CD4-positive, alpha-beta T cell treated with Interleukin-17A for 1 hour (primary cell): ENCODE results near the gene KIF5B.
A peak's percentile ranks its signal among the peaks of the same experiment; 100 is the strongest.
"Not testable (repeated sequence)": the region's sequence is repeated elsewhere in the genome, so short reads cannot be mapped to it uniquely, and the experiment has no call there.

Experiments used
- DNase-seq: peaks from one replicate; pipeline ENCODE4 v3.0.0-alpha.2; 2020

The KIF5B gene

DNA sequence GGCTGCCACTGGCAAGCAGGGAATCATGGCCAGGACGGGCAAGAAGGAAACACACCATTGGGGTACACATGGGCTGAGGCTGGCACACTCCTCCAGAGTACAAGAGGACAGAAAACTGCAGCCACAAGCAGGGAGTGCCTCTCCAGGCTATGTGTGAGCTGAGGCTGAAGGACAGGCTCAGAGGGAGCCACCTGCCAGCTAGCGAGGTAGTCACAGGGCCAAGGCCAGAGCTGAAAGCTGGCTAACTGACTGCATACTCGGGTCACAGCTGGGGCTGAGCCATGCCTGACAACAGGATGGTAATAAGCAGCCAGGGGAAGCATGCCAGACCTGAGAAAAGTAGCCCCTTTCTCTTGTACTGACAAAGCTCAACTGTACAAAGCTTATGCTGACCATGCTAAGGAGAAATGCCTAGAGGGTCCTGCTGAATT lies 52.0 kb downstream of the KIF5B start:
- DNase-seq, result no peak

GRCh38 chr10:32002531-32002930 lies 53.7 kb downstream of the KIF5B start:
- no peak for DNase-seq

DNA sequence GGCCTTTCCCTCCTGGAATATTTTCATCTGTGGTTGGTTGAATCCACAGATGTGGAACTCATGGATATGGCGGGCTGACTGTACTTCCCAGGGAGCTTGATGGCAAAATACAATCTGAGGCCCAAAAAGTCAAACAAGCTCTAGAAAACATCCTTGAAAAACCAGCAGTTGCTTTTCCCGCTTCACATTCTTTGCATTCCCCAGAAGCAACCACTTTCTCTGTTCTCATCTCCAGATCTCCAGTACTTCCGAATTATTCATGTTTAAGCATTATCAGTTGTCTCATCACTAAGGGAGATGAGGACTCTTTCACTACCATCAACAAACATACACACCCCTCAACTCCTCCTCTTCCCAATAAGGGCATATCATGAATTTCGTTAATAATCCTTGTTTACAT lies 55.3 kb downstream of the KIF5B start:
- DNase-seq, result no peak

- no peak for DNase-seq
Observed at GRCh38 chr10:31999836-32000235, 56.4 kb downstream of the KIF5B start.

DNA sequence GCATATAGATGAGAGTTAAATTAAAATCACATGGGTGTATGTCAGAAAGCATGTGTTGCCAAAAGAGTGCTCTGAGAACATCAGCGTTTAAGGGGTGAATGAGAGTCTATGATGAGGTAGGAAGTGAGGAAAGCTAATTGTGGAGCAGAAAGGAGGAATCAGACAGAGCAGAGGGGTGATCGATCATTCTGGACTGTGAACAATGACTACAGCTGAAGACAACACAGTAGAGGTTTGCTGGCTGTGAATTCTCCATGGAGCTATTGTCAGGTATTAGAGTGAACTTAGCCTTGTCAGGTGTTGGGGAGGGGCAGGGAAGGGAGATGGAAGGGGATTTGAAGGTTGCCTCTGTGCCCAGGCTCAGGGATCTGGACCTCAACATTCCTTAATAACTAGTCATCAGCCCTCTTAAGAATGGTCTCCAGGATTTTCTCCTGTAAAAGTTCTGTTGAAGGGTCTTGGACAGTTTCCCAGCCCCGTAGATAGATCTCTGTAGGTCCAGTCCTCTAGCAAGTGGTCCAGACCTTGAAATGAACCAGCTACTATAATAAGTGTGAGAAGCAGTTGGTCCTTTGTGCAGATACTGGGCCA lies 57.1 kb downstream of the KIF5B start:
- DNase-seq, result no peak

DNA sequence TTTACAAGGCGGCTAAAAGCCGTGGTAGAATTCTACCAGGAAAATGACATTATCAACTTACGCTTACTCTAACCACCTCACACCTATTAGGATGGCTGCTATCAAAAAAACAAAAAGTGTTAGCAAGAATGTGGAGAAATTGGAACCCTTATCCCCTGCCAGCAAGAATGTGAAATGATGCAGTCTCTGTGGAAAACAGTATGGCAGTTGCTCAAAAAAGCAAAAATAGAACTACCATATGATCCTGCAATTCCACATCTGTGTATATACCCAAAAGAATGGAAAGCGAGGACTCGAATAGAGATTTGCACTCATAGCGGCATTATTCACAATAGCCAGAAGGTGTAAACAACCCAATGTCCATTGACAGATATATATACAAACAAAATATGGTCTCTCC lies 61.3 kb downstream of the KIF5B start:
- DNase-seq, result no peak

DNA sequence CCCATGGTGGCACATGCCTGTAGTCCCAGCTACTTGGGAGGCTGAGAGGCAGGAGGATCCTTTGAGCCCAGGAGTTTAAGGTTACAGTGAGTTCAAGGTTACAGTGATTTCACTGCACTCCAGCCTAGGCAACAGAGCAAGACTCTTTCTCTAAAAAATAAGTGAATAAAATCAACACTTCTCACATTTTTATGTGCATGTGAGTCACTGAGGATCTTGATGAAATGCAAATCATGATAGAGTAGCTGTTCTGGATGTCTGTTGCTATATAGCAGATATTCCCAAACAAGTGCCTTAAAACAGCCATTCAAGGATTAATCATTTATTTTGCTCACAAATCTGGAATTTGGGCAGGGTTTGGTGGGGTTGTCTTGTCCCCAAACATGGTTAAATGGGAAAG lies 65.3 kb downstream of the KIF5B start:
- no peak for DNase-seq

DNA sequence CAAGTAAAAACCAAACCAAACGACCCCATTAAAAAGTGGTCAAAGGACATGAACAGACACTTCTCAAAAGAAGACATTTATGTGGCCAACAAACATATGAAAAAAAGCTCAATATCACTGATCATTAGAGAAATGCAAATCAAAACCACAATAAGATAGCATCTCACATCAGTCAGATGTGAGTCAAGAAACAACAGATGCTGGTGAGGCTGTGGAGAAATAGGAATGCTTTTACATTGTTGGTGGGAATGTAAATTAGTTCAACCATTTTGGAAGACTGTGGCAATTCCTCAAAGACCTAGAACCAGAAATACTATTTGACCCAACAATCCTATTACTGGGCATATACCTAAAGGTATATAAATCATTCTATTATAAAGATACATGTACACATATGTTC lies 68.4 kb downstream of the KIF5B start:
- not testable (repeated sequence) for DNase-seq

DNA sequence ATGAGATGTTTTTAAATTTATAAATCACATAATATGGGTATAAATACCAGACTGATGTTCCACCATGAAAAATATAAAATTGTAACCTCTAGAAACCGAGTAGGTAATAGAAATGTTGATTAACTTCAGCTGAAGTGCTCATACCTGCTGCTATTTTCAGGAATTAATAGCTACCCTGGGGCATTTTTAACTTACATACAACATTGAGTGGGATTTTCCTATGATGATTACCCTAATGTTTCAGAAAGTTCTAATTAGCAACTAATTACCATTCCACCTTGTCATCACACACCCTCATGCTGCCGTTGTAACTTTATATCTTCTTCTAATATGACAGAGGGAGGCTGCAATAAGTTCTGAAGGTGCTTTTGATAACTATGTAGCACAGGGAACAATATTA lies 74.1 kb downstream of the KIF5B start:
- no peak for DNase-seq

- no peak for DNase-seq
Observed at GRCh38 chr10:31980471-31980870, 75.8 kb downstream of the KIF5B start.

- not testable (repeated sequence) for DNase-seq
Observed at GRCh38 chr10:31979071-31979470, 77.2 kb downstream of the KIF5B start.

- no peak for DNase-seq
Observed at GRCh38 chr10:31978156-31978483, 78.1 kb downstream of the KIF5B start.

DNA sequence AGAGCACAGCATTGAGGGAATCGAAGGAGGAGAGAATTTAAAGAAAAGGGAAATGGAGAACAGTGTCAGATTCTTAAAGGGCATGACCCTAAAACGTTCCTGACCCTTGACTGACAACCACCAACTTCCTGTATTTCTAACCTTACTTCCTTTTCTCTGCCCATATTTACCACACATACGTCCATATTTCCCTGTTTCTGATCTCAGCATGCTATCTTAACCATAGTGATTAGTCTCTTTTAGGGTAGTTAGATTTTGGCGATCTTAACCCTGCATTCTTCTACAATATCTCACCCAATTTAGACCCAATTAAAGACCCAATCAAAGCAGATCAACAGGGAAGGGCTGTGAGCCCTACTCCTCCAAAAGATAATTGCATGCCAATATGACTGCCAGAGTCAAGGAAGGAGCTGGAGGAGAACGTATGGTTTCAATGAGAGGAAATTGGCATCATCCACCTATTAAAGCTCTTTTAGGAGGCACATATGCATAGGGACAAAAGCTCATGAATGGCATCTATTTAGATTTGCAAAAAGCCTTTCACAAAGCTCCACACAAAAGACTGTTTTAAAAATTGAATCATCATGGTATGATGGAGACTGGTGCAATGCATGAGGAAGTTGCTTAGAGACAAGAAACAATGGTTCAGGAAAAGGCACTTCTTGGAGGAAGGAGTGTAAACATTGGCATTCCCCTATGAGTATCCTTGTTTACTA lies 78.6 kb downstream of the KIF5B start:
- DNase-seq, result peak; percentile 15

DNA sequence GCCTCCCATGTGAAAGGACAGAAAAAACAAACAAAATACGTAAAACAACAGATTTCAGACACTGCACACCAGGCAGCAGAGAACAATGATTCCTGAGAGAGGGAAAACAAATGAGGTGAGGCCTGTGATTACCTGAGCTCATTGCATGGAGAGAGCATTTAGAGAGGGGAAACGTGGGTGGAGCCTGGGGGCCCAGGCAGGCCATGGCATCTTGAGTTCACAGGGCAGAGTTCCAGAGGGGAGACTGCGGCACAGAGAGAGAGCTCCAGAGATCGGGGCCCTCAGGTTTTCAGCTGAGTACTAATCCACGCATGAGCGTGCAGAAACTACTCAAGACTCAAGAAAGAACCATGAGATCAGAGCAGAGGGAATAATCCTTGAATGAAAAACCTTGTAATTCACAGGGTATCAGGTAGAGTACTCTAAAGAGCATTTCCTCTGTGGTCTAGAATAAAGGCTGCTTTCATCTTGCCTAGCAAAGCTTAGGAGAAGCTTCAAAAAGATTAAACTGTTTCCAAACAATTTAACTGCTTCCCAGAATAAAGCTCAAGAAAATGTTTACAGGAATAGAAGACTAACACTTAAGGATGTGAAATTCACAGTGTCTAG lies 81.0 kb downstream of the KIF5B start:
- DNase-seq, result no peak

DNA sequence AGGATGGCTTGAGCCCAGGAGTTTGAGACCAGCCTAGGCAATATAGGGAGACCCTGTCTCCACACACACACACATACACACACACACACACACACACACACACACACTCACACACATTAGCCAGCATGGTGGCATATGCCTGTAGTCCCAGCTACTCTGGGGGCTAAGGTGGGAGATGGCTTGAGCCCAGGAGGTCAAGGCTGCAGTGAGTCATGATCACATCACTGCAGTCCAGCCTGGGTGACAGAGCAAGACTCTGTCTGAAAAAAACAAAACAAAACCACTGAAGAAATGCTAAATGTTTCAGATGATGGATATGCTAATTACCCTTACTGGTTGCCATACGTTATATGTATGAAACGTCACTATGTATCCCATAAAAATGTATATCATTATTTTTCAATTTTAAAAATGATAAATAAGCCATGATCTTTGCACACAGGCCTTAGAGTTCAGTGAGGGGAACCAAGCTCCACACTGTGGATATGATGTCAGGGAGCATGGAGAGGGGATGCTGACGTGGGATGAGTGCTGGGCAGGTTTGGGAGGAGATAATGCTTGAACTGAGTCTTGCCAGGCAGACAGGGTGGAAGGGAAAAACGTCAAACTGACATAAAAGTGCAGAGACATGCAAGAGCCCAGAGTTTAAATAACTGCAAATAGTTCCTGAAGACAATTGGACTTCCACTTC lies 81.6 kb downstream of the KIF5B start:
- DNase-seq, result no peak

- no peak for DNase-seq
Observed at GRCh38 chr10:31972519-31973041, 83.6 kb downstream of the KIF5B start.

DNA sequence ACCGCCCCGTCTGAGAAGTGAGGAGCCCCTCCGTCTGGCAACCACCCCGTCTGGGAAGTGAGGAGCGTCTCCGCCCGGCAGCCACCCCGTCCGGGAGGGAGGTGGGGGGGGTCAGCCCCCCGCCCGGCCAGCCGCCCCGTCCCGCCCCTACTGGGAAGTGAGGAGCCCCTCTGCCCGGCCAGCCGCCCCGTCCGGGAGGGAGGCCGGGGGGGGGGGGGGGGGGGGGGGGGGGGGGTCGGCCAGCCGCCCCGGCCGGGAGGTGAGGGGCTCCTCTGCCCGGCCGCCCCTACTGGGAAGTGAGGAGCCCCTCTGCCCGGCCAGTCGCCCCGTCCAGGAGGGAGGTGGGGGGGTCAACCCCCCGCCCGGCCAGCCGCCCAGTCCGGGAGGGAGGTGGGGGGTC lies 86.4 kb downstream of the KIF5B start:
- DNase-seq, result not testable (repeated sequence)

GRCh38 chr10:31963589-31963980 lies 92.6 kb downstream of the KIF5B start:
- DNase-seq, result no peak

DNA sequence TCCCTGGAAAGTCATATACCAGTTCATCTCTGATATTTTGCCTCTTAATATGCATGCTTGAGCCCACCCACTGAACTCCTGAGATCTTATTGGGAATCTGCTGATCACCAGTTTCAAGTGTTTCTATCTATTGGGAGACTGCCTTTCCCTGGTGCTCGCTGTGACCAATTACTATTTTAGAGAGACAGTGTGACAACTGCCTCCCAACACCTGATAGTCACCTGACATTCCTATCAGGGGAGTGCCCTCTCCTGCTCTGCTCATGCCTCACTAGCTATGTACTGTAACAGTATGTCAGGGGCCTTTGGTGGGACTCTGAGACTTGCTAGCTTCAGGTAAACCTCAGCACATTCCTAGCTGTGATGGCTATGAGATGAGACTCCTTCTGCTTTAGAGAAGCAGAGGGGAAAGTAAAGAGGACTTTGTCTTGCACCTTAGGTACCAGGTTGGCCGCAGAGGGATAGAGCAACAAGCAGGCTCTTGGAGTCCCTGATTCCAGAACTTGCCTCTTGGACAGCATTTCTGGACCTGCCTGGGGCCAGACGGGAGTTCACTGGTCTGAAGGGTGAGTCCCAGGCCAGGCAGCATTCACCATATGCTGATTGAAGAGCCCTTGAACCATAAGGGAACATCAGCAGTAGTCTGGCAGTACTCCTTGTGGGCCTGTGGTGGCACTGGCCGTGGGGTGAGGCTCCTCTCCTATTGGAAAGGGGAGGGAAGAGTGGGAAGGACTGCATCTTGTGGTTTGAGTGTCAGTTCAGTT lies 93.2 kb downstream of the KIF5B start:
- no peak for DNase-seq

- DNase-seq, result peak; percentile 3
Observed at GRCh38 chr10:31961277-31962074, 94.7 kb downstream of the KIF5B start.

DNA sequence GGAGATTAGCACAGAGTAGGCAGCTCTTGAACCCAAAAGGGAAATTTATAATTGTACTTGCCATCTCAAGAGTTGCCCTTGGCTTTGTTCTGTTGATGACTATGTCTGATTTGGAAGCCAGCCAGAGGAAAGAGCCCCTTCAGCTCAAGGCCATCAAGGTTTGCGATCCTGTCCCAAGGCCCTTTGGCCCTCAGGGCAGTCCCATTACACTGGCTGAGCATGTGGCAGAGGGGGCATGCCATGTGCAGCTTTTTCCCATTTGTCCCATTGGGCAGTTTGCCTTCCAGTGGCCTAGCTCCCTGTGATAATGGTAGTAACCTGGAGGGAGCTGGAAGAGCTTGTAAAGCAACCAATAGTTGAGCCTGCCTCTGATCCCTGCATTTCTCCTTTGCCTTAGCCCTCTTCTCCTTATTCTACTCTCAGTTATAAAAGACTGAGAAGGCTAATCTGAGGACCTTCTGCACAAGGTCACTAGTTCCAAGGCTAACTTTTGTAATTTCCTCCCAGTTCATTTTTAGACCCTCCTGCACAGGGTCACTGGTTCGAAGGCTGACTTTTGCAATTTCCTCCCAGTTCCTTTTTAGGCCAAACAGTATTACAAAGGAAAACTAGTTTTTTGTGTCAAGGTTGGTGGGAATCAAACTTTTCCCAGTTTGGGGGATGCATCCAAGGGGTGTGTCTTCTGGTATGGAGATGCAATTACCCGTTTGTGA lies 96.6 kb downstream of the KIF5B start:
- no peak for DNase-seq
